Measurements from ENCODE around the gene IL1RAP.
"Not testable (repeated sequence)": the region's sequence is repeated elsewhere in the genome, so short reads cannot be mapped to it uniquely, and the experiment has no call there.

IL1RAP gene

DNA sequence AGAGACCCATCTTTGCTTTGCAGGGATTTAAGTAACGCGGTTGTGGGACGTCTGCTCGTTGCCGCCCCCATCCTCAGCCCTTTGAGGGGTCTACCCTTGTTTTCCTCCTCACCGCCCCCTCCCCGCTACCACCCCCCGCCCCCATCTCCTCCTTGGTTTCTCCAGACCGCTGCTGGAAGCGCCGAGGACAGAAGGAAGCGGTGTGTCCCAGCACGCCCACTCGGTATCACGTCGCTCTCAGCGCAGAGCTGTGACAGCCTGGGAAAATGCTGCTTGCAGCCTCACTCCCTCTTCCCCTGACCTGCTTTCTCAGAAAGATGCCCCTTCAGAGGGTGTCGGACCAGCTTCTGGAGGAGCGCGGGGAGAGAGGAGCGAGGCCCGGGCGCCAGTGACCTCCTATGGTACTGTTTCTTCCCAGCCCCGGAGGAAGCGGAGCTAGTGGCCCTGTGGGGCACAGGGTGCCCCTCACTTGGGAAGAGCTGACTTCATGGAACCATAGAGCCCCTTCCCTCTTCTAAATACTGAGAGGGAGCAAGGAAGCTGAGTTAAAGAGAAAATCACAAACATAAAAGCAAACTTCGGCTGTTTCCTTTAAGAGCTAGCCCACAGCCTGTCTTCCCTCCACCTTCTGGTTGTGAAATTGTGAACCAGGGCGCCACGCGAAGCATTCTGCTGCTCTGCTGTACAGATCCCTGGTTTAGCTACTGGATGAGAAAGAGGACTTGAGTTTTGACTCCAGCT is 698 bp downstream of the IL1RAP start:
- peaks cover 23% of the 10 kb centered on the region for H3K27me3 ChIP-seq (ENCODE audit: insufficient read depth, low read length, poor library complexity, severe bottlenecking)
- H3K9ac ChIP-seq (ENCODE audit: low read depth, low read length, poor library complexity, severe bottlenecking): peak overlapping the region; percentile 68
- H3K9me3 ChIP-seq (ENCODE audit: insufficient read depth, low read depth, low read length): no peaks in the 10 kb centered on the region
- peaks cover 9% of the 10 kb centered on the region for H3K4me1 ChIP-seq (ENCODE audit: insufficient read depth, low read length, poor library complexity, severe bottlenecking)
- H2AFZ ChIP-seq (ENCODE audit: low read length): peak overlapping the region; percentile 95
- H3K36me3 ChIP-seq (ENCODE audit: insufficient read depth, low read length): no peaks in the 10 kb centered on the region
- no peaks in the 10 kb centered on the region for H4K20me1 ChIP-seq (ENCODE audit: insufficient read depth, low read length, poor library complexity, severe bottlenecking)
- H3K9me2 ChIP-seq (replicated peaks; ENCODE audit: low read depth, low read length): no peaks in the 10 kb centered on the region
- H3K4me3 ChIP-seq (ENCODE audit: low read length, poor library complexity, severe bottlenecking): peak overlapping the region; percentile 93
- no peaks in the 10 kb centered on the region for H3F3A ChIP-seq (ENCODE audit: low read depth)
- no peak for TF ChIP-seq EZH2phosphoT487 (IDR thresholded peaks at IDR 0.05; ENCODE audit: borderline replicate concordance)
- TF ChIP-seq, protein P1, sequence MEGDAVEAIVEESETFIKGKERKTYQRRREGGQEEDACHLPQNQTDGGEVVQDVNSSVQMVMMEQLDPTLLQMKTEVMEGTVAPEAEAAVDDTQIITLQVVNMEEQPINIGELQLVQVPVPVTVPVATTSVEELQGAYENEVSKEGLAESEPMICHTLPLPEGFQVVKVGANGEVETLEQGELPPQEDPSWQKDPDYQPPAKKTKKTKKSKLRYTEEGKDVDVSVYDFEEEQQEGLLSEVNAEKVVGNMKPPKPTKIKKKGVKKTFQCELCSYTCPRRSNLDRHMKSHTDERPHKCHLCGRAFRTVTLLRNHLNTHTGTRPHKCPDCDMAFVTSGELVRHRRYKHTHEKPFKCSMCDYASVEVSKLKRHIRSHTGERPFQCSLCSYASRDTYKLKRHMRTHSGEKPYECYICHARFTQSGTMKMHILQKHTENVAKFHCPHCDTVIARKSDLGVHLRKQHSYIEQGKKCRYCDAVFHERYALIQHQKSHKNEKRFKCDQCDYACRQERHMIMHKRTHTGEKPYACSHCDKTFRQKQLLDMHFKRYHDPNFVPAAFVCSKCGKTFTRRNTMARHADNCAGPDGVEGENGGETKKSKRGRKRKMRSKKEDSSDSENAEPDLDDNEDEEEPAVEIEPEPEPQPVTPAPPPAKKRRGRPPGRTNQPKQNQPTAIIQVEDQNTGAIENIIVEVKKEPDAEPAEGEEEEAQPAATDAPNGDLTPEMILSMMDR (conservative IDR thresholded peaks at IDR 0.05; ENCODE audit: low read length): no peak
- H3K79me2 ChIP-seq (ENCODE audit: insufficient read depth, low read length): no peaks in the 10 kb centered on the region
- peak overlapping the region; percentile 84 for H3K4me2 ChIP-seq (ENCODE audit: low read depth, low read length, poor library complexity, severe bottlenecking)

DNA sequence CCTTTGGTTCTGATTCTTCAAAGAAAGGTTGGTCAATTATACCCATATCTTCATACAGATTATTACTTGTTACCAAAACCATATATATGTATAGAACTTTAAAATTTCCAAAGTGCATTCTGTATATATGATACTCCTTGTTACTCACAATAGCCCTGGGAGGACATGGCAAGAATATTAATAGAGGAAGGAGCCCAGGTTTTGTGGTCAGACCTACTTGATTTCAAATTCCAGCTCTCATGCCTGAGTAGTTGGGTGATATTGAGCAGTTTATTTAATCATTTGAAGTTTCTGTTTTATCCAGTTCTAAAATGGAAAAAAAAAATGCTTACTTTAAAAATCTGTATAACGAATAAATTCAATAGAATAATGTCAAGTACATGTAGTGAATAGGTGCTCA is 2.5 kb downstream of the IL1RAP start:
- Histone ChIP-seq H4K20me1 (ENCODE audit: insufficient read depth, low read length, poor library complexity, severe bottlenecking) (no peaks in the 10 kb centered on the region), H3K9me3 (ENCODE audit: insufficient read depth, low read depth, low read length) (no peaks in the 10 kb centered on the region), H2AFZ (ENCODE audit: low read length) (no peak overlapping the region), H3K9ac (ENCODE audit: low read depth, low read length, poor library complexity, severe bottlenecking) (no peak overlapping the region), H3F3A (ENCODE audit: low read depth) (no peaks in the 10 kb centered on the region), H3K4me3 (ENCODE audit: low read length, poor library complexity, severe bottlenecking) (no peak overlapping the region), H3K9me2 (replicated peaks; ENCODE audit: low read depth, low read length) (no peaks in the 10 kb centered on the region), H3K4me2 (ENCODE audit: low read depth, low read length, poor library complexity, severe bottlenecking) (no peak overlapping the region), H3K79me2 (ENCODE audit: insufficient read depth, low read length) (no peaks in the 10 kb centered on the region), H3K4me1 (ENCODE audit: insufficient read depth, low read length, poor library complexity, severe bottlenecking) (peaks cover 9% of the 10 kb centered on the region), H3K36me3 (ENCODE audit: insufficient read depth, low read length) (no peaks in the 10 kb centered on the region), H3K27me3 (ENCODE audit: insufficient read depth, low read length, poor library complexity, severe bottlenecking) (peaks cover 16% of the 10 kb centered on the region)
- no peak for TF ChIP-seq EZH2phosphoT487 (IDR thresholded peaks at IDR 0.05; ENCODE audit: borderline replicate concordance)
- TF ChIP-seq, protein P1 (conservative IDR thresholded peaks at IDR 0.05; ENCODE audit: low read length): no peak

DNA sequence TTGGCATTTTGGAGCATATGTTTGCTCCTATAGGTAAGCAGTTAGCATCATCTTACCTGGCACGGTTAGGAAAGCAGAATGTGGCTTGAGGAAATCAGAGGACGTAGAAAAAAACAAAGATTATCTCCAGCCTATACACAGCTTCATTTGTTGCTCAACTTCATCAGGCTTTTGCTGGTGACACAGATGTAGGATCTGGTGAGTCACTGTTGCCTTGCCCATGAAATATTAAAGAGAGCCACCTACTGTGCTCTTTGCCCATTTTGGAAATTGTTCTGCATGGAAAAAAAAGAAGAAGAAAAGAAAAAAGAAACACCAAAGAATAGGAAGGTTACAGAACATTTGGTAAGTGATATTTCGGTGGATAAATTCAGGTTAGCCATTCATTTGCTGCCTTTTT is 3.8 kb downstream of the IL1RAP start:
- Histone ChIP-seq H4K20me1 (ENCODE audit: insufficient read depth, low read length, poor library complexity, severe bottlenecking) (no peaks in the 10 kb centered on the region), H3K9me3 (ENCODE audit: insufficient read depth, low read depth, low read length) (no peaks in the 10 kb centered on the region), H3K27me3 (ENCODE audit: insufficient read depth, low read length, poor library complexity, severe bottlenecking) (peaks cover 4% of the 10 kb centered on the region), H3K4me2 (ENCODE audit: low read depth, low read length, poor library complexity, severe bottlenecking) (no peak overlapping the region), H3K9ac (ENCODE audit: low read depth, low read length, poor library complexity, severe bottlenecking) (no peak overlapping the region), H3F3A (ENCODE audit: low read depth) (no peaks in the 10 kb centered on the region), H3K79me2 (ENCODE audit: insufficient read depth, low read length) (no peaks in the 10 kb centered on the region), H2AFZ (ENCODE audit: low read length) (no peak overlapping the region), H3K36me3 (ENCODE audit: insufficient read depth, low read length) (no peaks in the 10 kb centered on the region), H3K4me1 (ENCODE audit: insufficient read depth, low read length, poor library complexity, severe bottlenecking) (peaks cover 9% of the 10 kb centered on the region), H3K4me3 (ENCODE audit: low read length, poor library complexity, severe bottlenecking) (no peak overlapping the region), H3K9me2 (replicated peaks; ENCODE audit: low read depth, low read length) (no peaks in the 10 kb centered on the region)
- TF ChIP-seq, protein P1 (conservative IDR thresholded peaks at IDR 0.05; ENCODE audit: low read length): no peak
- no peak for TF ChIP-seq EZH2phosphoT487 (IDR thresholded peaks at IDR 0.05; ENCODE audit: borderline replicate concordance)

DNA sequence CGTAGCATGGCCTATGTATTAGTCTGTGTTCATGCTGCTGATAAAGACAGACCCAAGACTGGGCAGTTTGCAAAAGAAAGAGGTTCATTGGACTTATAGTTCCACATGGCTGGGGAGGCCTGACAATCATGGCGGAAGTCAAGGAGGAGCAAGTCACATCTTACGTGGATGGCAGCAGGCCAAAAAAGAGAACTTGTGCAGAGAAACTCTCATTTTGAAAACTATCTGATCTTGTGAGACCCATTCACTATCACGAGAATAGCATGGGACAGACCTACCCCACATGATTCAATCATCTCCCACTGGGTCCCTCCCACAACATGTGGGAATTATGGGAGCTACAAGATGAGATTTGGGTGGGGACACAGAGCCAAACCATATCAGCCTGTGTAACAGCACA is 4.6 kb downstream of the IL1RAP start:
- H3K9ac ChIP-seq (ENCODE audit: low read depth, low read length, poor library complexity, severe bottlenecking); H3K9me3 ChIP-seq (ENCODE audit: insufficient read depth, low read depth, low read length); H3K36me3 ChIP-seq (ENCODE audit: insufficient read depth, low read length); H3K4me3 ChIP-seq (ENCODE audit: low read length, poor library complexity, severe bottlenecking); H3K4me1 ChIP-seq (ENCODE audit: insufficient read depth, low read length, poor library complexity, severe bottlenecking); H3K27me3 ChIP-seq (ENCODE audit: insufficient read depth, low read length, poor library complexity, severe bottlenecking); H3K4me2 ChIP-seq (ENCODE audit: low read depth, low read length, poor library complexity, severe bottlenecking); H3K9me2 ChIP-seq (replicated peaks; ENCODE audit: low read depth, low read length); H4K20me1 ChIP-seq (ENCODE audit: insufficient read depth, low read length, poor library complexity, severe bottlenecking); H2AFZ ChIP-seq (ENCODE audit: low read length); H3F3A ChIP-seq (ENCODE audit: low read depth); H3K79me2 ChIP-seq (ENCODE audit: insufficient read depth, low read length): not testable (repeated sequence)
